Subcutaneous abdominal adipose tissue (tissue), 5 donors: Measurements from ENCODE around the gene CDC42BPB.

ENCODE experiments used
- H3K27ac ChIP-seq: one replicate; pipeline ENCODE4 v1.7.0; 2013; ENCODE audit warnings: low read depth, mild to moderate bottlenecking, inconsistent platforms, low read length, moderate library complexity
- H3K27me3 ChIP-seq, 5 donors: one replicate each; pipeline ENCODE4 v1.7.0; 2013; ENCODE audit warnings: low read length in 5 of 5, inconsistent platforms in 1 of 5; ENCODE audit not compliant: control insufficient read depth in 5 of 5, insufficient read depth in 4 of 5
- H3K36me3 ChIP-seq, 5 donors: one replicate each; pipeline ENCODE4 v1.7.0; 2013; ENCODE audit warnings: low read length in 5 of 5; ENCODE audit not compliant: control insufficient read depth in 5 of 5, insufficient read depth in 5 of 5
- H3K4me1 ChIP-seq, 5 donors: one replicate each; pipeline ENCODE4 v1.7.0; 2013; ENCODE audit warnings: low read length in 5 of 5, mild to moderate bottlenecking in 3 of 5, moderate library complexity in 1 of 5; ENCODE audit not compliant: control insufficient read depth in 5 of 5, insufficient read depth in 5 of 5
- H3K4me3 ChIP-seq, 5 donors: one replicate each; pipeline ENCODE4 v1.7.0; 2013; ENCODE audit warnings: low read length in 5 of 5, low read depth in 1 of 5
- H3K9ac ChIP-seq, 5 donors: one replicate each; pipeline ENCODE4 v1.7.0; 2013; ENCODE audit warnings: low read length in 5 of 5, mild to moderate bottlenecking in 4 of 5, moderate library complexity in 3 of 5
- H3K9me3 ChIP-seq, 5 donors: one replicate each; pipeline ENCODE4 v1.7.0; 2013; ENCODE audit warnings: low read length in 5 of 5; ENCODE audit not compliant: control insufficient read depth in 5 of 5
- donor health status: healthy.
- donor health status: healthy.
- donor health status: healthy.
- donor health status: healthy.
- donor health status: healthy.

Gene CDC42BPB

GRCh38 chr14:102906616-102907302 is 150.6 kb downstream of the CDC42BPB start:
- peaks cover 0 to 54% (median 32%) of the 10 kb centered on the region in 5 donors for H3K36me3 ChIP-seq
- H3K27ac ChIP-seq, result no peak overlapping the region
- H3K9me3 ChIP-seq, result no peaks in the 10 kb centered on the region
- H3K27me3 ChIP-seq, result no peaks in the 10 kb centered on the region
- H3K4me3 ChIP-seq, result no peak overlapping the region
- H3K4me1 ChIP-seq, result peaks cover 0 to 23% (median 11%) of the 10 kb centered on the region in 5 donors
- H3K9ac ChIP-seq, result no peak overlapping the region

GRCh38 chr14:102905116-102906108 is 151.9 kb downstream of the CDC42BPB start:
- no peak overlapping the region for H3K27ac ChIP-seq
- H3K4me1 ChIP-seq, result peaks cover 0 to 10% (median 4%) of the 10 kb centered on the region in 5 donors
- H3K9ac ChIP-seq, result no peak overlapping the region
- no peak overlapping the region for H3K4me3 ChIP-seq
- no peaks in the 10 kb centered on the region for H3K9me3 ChIP-seq
- H3K36me3 ChIP-seq, result peaks cover 0 to 54% (median 36%) of the 10 kb centered on the region in 5 donors
- H3K27me3 ChIP-seq, result no peaks in the 10 kb centered on the region

- peaks cover 0 to 60% (median 39%) of the 10 kb centered on the region in 5 donors for H3K36me3 ChIP-seq
- H3K4me1 ChIP-seq, result no peaks in the 10 kb centered on the region
- H3K27ac ChIP-seq, result no peak overlapping the region
- no peak overlapping the region for H3K9ac ChIP-seq
- no peak overlapping the region for H3K4me3 ChIP-seq
- no peaks in the 10 kb centered on the region for H3K27me3 ChIP-seq
- H3K9me3 ChIP-seq, result no peaks in the 10 kb centered on the region
Measured at GRCh38 chr14:102903889-102904512, 153.3 kb downstream of the CDC42BPB start.

- H3K9me3 ChIP-seq, result no peaks in the 10 kb centered on the region
- no peaks in the 10 kb centered on the region for H3K4me1 ChIP-seq
- peaks cover 0 to 62% (median 39%) of the 10 kb centered on the region in 5 donors for H3K36me3 ChIP-seq
- no peak overlapping the region for H3K27ac ChIP-seq
- H3K27me3 ChIP-seq, result no peaks in the 10 kb centered on the region
- no peak overlapping the region for H3K4me3 ChIP-seq
- no peak overlapping the region for H3K9ac ChIP-seq
Measured at GRCh38 chr14:102903248-102903888, 154.0 kb downstream of the CDC42BPB start.

GRCh38 chr14:102902523-102903247 is 154.7 kb downstream of the CDC42BPB start:
- Histone ChIP-seq H3K36me3 (peaks cover 0 to 59% (median 41%) of the 10 kb centered on the region in 5 donors), H3K27me3 (no peaks in the 10 kb centered on the region), H3K4me1 (peaks cover 0 to 2% (median 2%) of the 10 kb centered on the region in 5 donors), H3K9me3 (no peaks in the 10 kb centered on the region), H3K27ac (no peak overlapping the region), H3K4me3 (no peak overlapping the region), H3K9ac (no peak overlapping the region)

GRCh38 chr14:102902086-102902485 is 155.3 kb downstream of the CDC42BPB start:
- Histone ChIP-seq H3K27me3 (no peaks in the 10 kb centered on the region), H3K36me3 (peaks cover 0 to 57% (median 36%) of the 10 kb centered on the region in 5 donors), H3K4me3 (no peak overlapping the region), H3K4me1 (peaks cover 0 to 8% (median 4%) of the 10 kb centered on the region in 5 donors), H3K9ac (no peak overlapping the region), H3K9me3 (no peaks in the 10 kb centered on the region), H3K27ac (no peak overlapping the region)

GRCh38 chr14:102901633-102902032 is 155.7 kb downstream of the CDC42BPB start:
- Histone ChIP-seq H3K27ac (no peak overlapping the region), H3K4me3 (no peak overlapping the region), H3K27me3 (no peaks in the 10 kb centered on the region), H3K9me3 (no peaks in the 10 kb centered on the region), H3K36me3 (peaks cover 0 to 52% (median 31%) of the 10 kb centered on the region in 5 donors), H3K4me1 (peaks cover 0 to 12% (median 4%) of the 10 kb centered on the region in 5 donors), H3K9ac (no peak overlapping the region)

- Histone ChIP-seq H3K9me3 (no peaks in the 10 kb centered on the region), H3K27ac (no peak overlapping the region), H3K36me3 (peaks cover 0 to 54% (median 29%) of the 10 kb centered on the region in 5 donors), H3K27me3 (no peaks in the 10 kb centered on the region), H3K4me3 (no peak overlapping the region), H3K4me1 (peaks cover 0 to 13% (median 4%) of the 10 kb centered on the region in 5 donors), H3K9ac (no peak overlapping the region)
Measured at GRCh38 chr14:102900631-102901571, 156.4 kb downstream of the CDC42BPB start.
